Smooth muscle cell (in vitro differentiated cells): ENCODE data around the gene KLF5. TPM values are rescaled to one million over a fixed set of nuclear protein-coding genes. Genes with fewer than 3 reads are reported as not detected.

ENCODE experiments used
- DNase-seq: peaks from one replicate; lab custom pipeline; 2025; ENCODE audit not compliant: unreplicated experiment; lab: John Stamatoyannopoulos, UW
- H2AFZ ChIP-seq: fragments of 200-600 bp; sonication (generic); 2 replicates; pipeline ENCODE4 v1.6.0; 2016; ENCODE audit warnings: antibody characterized with exemption, low read depth, mild to moderate bottlenecking
- H3F3A ChIP-seq: fragments of 200-600 bp; sonication (generic); 2 replicates; pipeline ENCODE4 v1.6.0; 2017; ENCODE audit warnings: antibody characterized with exemption, low read depth
- H3K27ac ChIP-seq: fragments of 200-600 bp; sonication (generic); 2 replicates; pipeline ENCODE4 v1.5.1; 2016; ENCODE audit warnings: low read depth, mild to moderate bottlenecking
- H3K27me3 ChIP-seq: fragments of 200-600 bp; sonication (generic); 2 replicates; pipeline ENCODE4 v1.6.1; 2016; ENCODE audit warnings: low read depth, mild to moderate bottlenecking
- H3K36me3 ChIP-seq: fragments of 200-600 bp; sonication (generic); 2 replicates; pipeline ENCODE4 v1.5.1; 2016; ENCODE audit warnings: low read depth
- H3K4me1 ChIP-seq: fragments of 200-600 bp; sonication (generic); 2 replicates; pipeline ENCODE4 v1.5.1; 2016; ENCODE audit warnings: low read depth
- H3K4me2 ChIP-seq: fragments of 200-600 bp; sonication (generic); 2 replicates; pipeline ENCODE4 v1.6.0; 2016; ENCODE audit warnings: mild to moderate bottlenecking
- H3K4me3 ChIP-seq: fragments of 200-600 bp; sonication (generic); 2 replicates; pipeline ENCODE4 v1.5.1; 2016; ENCODE audit warnings: mild to moderate bottlenecking
- H3K79me2 ChIP-seq: fragments of 200-600 bp; sonication (generic); 2 replicates; pipeline ENCODE4 v1.6.0; 2016; ENCODE audit warnings: low read depth, mild to moderate bottlenecking
- H3K9ac ChIP-seq: fragments of 200-600 bp; sonication (generic); 2 replicates; pipeline ENCODE4 v1.6.0; 2016; ENCODE audit warnings: low read depth
- H3K9me3 ChIP-seq: fragments of 200-600 bp; sonication (generic); replicated peaks from 2 replicates; pipeline ENCODE4 v1.5.1; 2016; ENCODE audit warnings: low read depth
- H4K20me1 ChIP-seq: fragments of 200-600 bp; sonication (generic); 2 replicates; pipeline ENCODE4 v1.6.0; 2016; ENCODE audit warnings: low read depth
- CTCF ChIP-seq: fragments of 200-600 bp; sonication (generic); IDR thresholded peaks from 2 replicates; pipeline ENCODE4 v1.5.1; 2017; ENCODE audit warnings: borderline replicate concordance, mild to moderate bottlenecking, antibody characterized with exemption; ENCODE audit not compliant: insufficient read depth, poor library complexity, severe bottlenecking
- WGBS: methylation state at CpG from one replicate; pipeline ENCODE4 v1.1.7; 2016; ENCODE audit warnings: low lambda C conversion rate; 5-methylcytosine and 5-hydroxymethylcytosine counted together
- polyA plus RNA-seq: library from polyadenylated mRNA; unstranded; fragments of >200 nt; fragmentation: Nextera tagmentation; extraction: Ambion mirVana; gene quantifications from 2 replicates; pipeline ENCODE4 v1.2.1, GENCODE V29; 2016
- total RNA-seq: library from RNA; depleted of rRNA; stranded (reverse); fragments of >200 nt; gene quantifications from 2 replicates; pipeline ENCODE4 v1.2.3, GENCODE V29; 2014

KLF5 gene
- total and polyA plus RNA-seq, 2 experiments from 2014 or later = 9.7 to 30.0 TPM

- DNase-seq = no peak
Observed at GRCh38 chr13:73025217-73026012, 33.4 kb upstream of the KLF5 start.

GRCh38 chr13:73034901-73035300 lies 23.9 kb upstream of the KLF5 start:
- Histone ChIP-seq H3F3A (no peaks in the 10 kb centered on the region), H3K4me2 (no peak overlapping the region), H3K27me3 (no peaks in the 10 kb centered on the region), H3K9me3 (no peaks in the 10 kb centered on the region), H3K4me3 (no peak overlapping the region), H3K4me1 (no peaks in the 10 kb centered on the region), H2AFZ (no peak overlapping the region), H3K36me3 (no peaks in the 10 kb centered on the region), H3K79me2 (no peaks in the 10 kb centered on the region), H4K20me1 (no peaks in the 10 kb centered on the region), H3K9ac (no peak overlapping the region), H3K27ac (no peak overlapping the region)
- 83% methylated on average over 2 of the region's 2 CpGs for WGBS
- no peak for TF ChIP-seq CTCF
- DNase-seq = no peak

More at GRCh38 chr13:73025217-73026012, 33.4 kb upstream of the KLF5 start:
- Histone ChIP-seq H3K4me3 (no peak overlapping the region), H3F3A (no peaks in the 10 kb centered on the region), H3K27me3 (no peaks in the 10 kb centered on the region), H4K20me1 (no peaks in the 10 kb centered on the region), H2AFZ (no peak overlapping the region), H3K9me3 (no peaks in the 10 kb centered on the region), H3K9ac (no peak overlapping the region), H3K4me1 (no peaks in the 10 kb centered on the region), H3K79me2 (no peaks in the 10 kb centered on the region), H3K4me2 (no peak overlapping the region), H3K27ac (no peak overlapping the region), H3K36me3 (no peaks in the 10 kb centered on the region)
- no peak for TF ChIP-seq CTCF
- WGBS = 89% methylated on average over 5 of the region's 5 CpGs

GRCh38 chr13:73035660-73036059 lies 23.1 kb upstream of the KLF5 start:
- no peak overlapping the region for H3K4me3 ChIP-seq
- H2AFZ ChIP-seq = no peak overlapping the region
- no peaks in the 10 kb centered on the region for H3K36me3 ChIP-seq
- no peaks in the 10 kb centered on the region for H3F3A ChIP-seq
- no peak overlapping the region for H3K27ac ChIP-seq
- no peaks in the 10 kb centered on the region for H4K20me1 ChIP-seq
- no peak overlapping the region for H3K4me2 ChIP-seq
- WGBS = 41% methylated on average over 2 of the region's 2 CpGs
- DNase-seq = no peak
- H3K79me2 ChIP-seq = no peaks in the 10 kb centered on the region
- no peak overlapping the region for H3K9ac ChIP-seq
- no peaks in the 10 kb centered on the region for H3K27me3 ChIP-seq
- no peaks in the 10 kb centered on the region for H3K4me1 ChIP-seq
- TF ChIP-seq CTCF = no peak
- H3K9me3 ChIP-seq = no peaks in the 10 kb centered on the region

GRCh38 chr13:73036566-73036965 lies 22.2 kb upstream of the KLF5 start:
- H3K9me3 ChIP-seq = no peaks in the 10 kb centered on the region
- TF ChIP-seq CTCF = no peak
- no peaks in the 10 kb centered on the region for H3K27me3 ChIP-seq
- H3K4me1 ChIP-seq = no peaks in the 10 kb centered on the region
- H4K20me1 ChIP-seq = no peaks in the 10 kb centered on the region
- H3K27ac ChIP-seq = no peak overlapping the region
- H3K9ac ChIP-seq = no peak overlapping the region
- no peaks in the 10 kb centered on the region for H3K36me3 ChIP-seq
- no peaks in the 10 kb centered on the region for H3F3A ChIP-seq
- H3K4me3 ChIP-seq = no peak overlapping the region
- no peak overlapping the region for H3K4me2 ChIP-seq
- no peaks in the 10 kb centered on the region for H3K79me2 ChIP-seq
- DNase-seq = no peak
- WGBS = 88% methylated on average over 4 of the region's 4 CpGs
- H2AFZ ChIP-seq = no peak overlapping the region
